Measurements from ENCODE around the gene AKT1S1. TPM values are rescaled to one million over a fixed set of nuclear protein-coding genes. Genes with fewer than 3 reads are reported as not detected.
A peak's percentile ranks its signal among the peaks of the same experiment; 100 is the strongest.

The AKT1S1 gene
- total RNA-seq, 1 donor from 2014 or later: 52.0 TPM

- TF ChIP-seq CTCF (IDR thresholded peaks at IDR 0.05): no peak
- Mint-ChIP-seq H3K9me3 (ENCODE audit: low read depth) (no peaks in the 10 kb centered on the region), H3K4me1 (ENCODE audit: low read depth) (peaks cover 8% of the 10 kb centered on the region), H3K4me3 (ENCODE audit: unreplicated experiment) (no peak overlapping the region), H3K36me3 (ENCODE audit: low read depth) (peaks cover 37% of the 10 kb centered on the region), H3K27me3 (ENCODE audit: low read depth) (no peaks in the 10 kb centered on the region), H3K27ac (ENCODE audit: unreplicated experiment) (no peak overlapping the region)
- DNase-seq (ENCODE audit: low spot score): peak; percentile 81
Observed at GRCh38 chr19:49837425-49837824, 39.7 kb downstream of the AKT1S1 start.

GRCh38 chr19:49837009-49837310 lies 40.2 kb downstream of the AKT1S1 start:
- Mint-ChIP-seq H3K27ac (ENCODE audit: unreplicated experiment) (no peak overlapping the region), H3K4me1 (ENCODE audit: low read depth) (peaks cover 11% of the 10 kb centered on the region), H3K36me3 (ENCODE audit: low read depth) (peaks cover 40% of the 10 kb centered on the region), H3K4me3 (ENCODE audit: unreplicated experiment) (no peak overlapping the region), H3K27me3 (ENCODE audit: low read depth) (no peaks in the 10 kb centered on the region), H3K9me3 (ENCODE audit: low read depth) (no peaks in the 10 kb centered on the region)
- no peak for TF ChIP-seq CTCF (IDR thresholded peaks at IDR 0.05)
- DNase-seq (ENCODE audit: low spot score): peak; percentile 71

- no peak for TF ChIP-seq CTCF (IDR thresholded peaks at IDR 0.05)
- peaks cover 11% of the 10 kb centered on the region for H3K4me1 Mint-ChIP-seq (ENCODE audit: low read depth)
- DNase-seq (ENCODE audit: low spot score): peak; percentile 69
- H3K27ac Mint-ChIP-seq (ENCODE audit: unreplicated experiment): no peak overlapping the region
- H3K27me3 Mint-ChIP-seq (ENCODE audit: low read depth): no peaks in the 10 kb centered on the region
- H3K9me3 Mint-ChIP-seq (ENCODE audit: low read depth): no peaks in the 10 kb centered on the region
- peaks cover 43% of the 10 kb centered on the region for H3K36me3 Mint-ChIP-seq (ENCODE audit: low read depth)
- no peak overlapping the region for H3K4me3 Mint-ChIP-seq (ENCODE audit: unreplicated experiment)
Observed at GRCh38 chr19:49836176-49837008, 40.8 kb downstream of the AKT1S1 start.

GRCh38 chr19:49835562-49835961 lies 41.6 kb downstream of the AKT1S1 start:
- Mint-ChIP-seq H3K4me1 (ENCODE audit: low read depth) (peaks cover 11% of the 10 kb centered on the region), H3K9me3 (ENCODE audit: low read depth) (no peaks in the 10 kb centered on the region), H3K4me3 (ENCODE audit: unreplicated experiment) (no peak overlapping the region), H3K27me3 (ENCODE audit: low read depth) (no peaks in the 10 kb centered on the region), H3K36me3 (ENCODE audit: low read depth) (peaks cover 41% of the 10 kb centered on the region), H3K27ac (ENCODE audit: unreplicated experiment) (no peak overlapping the region)
- no peak for TF ChIP-seq CTCF (IDR thresholded peaks at IDR 0.05)
- no peak for DNase-seq (ENCODE audit: low spot score)

- Mint-ChIP-seq H3K4me3 (ENCODE audit: unreplicated experiment) (no peak overlapping the region), H3K36me3 (ENCODE audit: low read depth) (peaks cover 32% of the 10 kb centered on the region), H3K27ac (ENCODE audit: unreplicated experiment) (no peak overlapping the region), H3K27me3 (ENCODE audit: low read depth) (no peaks in the 10 kb centered on the region), H3K4me1 (ENCODE audit: low read depth) (peaks cover 11% of the 10 kb centered on the region), H3K9me3 (ENCODE audit: low read depth) (no peaks in the 10 kb centered on the region)
- DNase-seq (ENCODE audit: low spot score): no peak
- TF ChIP-seq CTCF (IDR thresholded peaks at IDR 0.05): no peak
Observed at GRCh38 chr19:49833599-49833998, 43.6 kb downstream of the AKT1S1 start.
